IMR-90 (cell line): ENCODE measurements around the gene COL4A5. TPM values are rescaled to one million over a fixed set of nuclear protein-coding genes. Genes with fewer than 3 reads are reported as not detected.

Experiments
- ATAC-seq: fragments of 200-7000 bp; cut with Tn5 transposase; 2 replicates; pipeline ENCODE4 v1.9.1; 2020; ENCODE audit warnings: low read depth, mild to moderate bottlenecking, moderate library complexity
- BruUV-seq: library from RNA; stranded (reverse); fragments of 400-500 nt; replicated peaks from 2 replicates; lab custom pipeline; 2021; lab: Mats Ljungman, UMichigan
- CTCF ChIA-PET: fragments of 300-600 bp; formaldehyde crosslinking; extraction: SDS; loops from one replicate; lab custom pipeline; 2021; ENCODE audit warnings: antibody characterized with exemption; lab: Yijun Ruan, JAX
- POLR2A ChIA-PET: fragments of 300-600 bp; sonication (Branson Sonifier 250); formaldehyde crosslinking; loops from one replicate; lab custom pipeline; 2022; ENCODE audit warnings: antibody characterized with exemption; ENCODE audit not compliant: unreplicated experiment; lab: Charles Lee
- DNase-seq: peaks from one replicate; pipeline ENCODE4 v3.0.0; 2013
- H2AFZ ChIP-seq: replicated peaks from 2 replicates; pipeline ENCODE3; 2013; ENCODE audit warnings: low read length, mild to moderate bottlenecking; ENCODE audit not compliant: poor library complexity
- H2AK5ac ChIP-seq: 2 replicates; pipeline ENCODE4 v1.6.1; 2013; ENCODE audit warnings: low read depth, low read length, inconsistent platforms
- H2AK9ac ChIP-seq: replicated peaks from 2 replicates; pipeline ENCODE3; 2013; ENCODE audit warnings: mild to moderate bottlenecking, low read depth, low read length, moderate library complexity; ENCODE audit not compliant: poor library complexity
- H2BK120ac ChIP-seq: 2 replicates; pipeline ENCODE4 v1.6.1; 2013; ENCODE audit warnings: low read depth, low read length, inconsistent platforms
- H2BK15ac ChIP-seq: 3 replicates; pipeline ENCODE4 v1.6.1; 2013; ENCODE audit warnings: low read depth, low read length, inconsistent platforms
- H2BK20ac ChIP-seq: 2 replicates; pipeline ENCODE4 v1.6.1; 2013; ENCODE audit warnings: low read depth, mild to moderate bottlenecking, inconsistent platforms, low read length, moderate library complexity
- H2BK5ac ChIP-seq: 2 replicates; pipeline ENCODE4 v1.6.1; 2013; ENCODE audit warnings: mild to moderate bottlenecking, low read depth, low read length, inconsistent platforms; ENCODE audit not compliant: poor library complexity, severe bottlenecking
- H3K14ac ChIP-seq: replicated peaks from 2 replicates; pipeline ENCODE4 v1.6.1; 2013; ENCODE audit warnings: low read depth, low read length, inconsistent platforms
- H3K18ac ChIP-seq: 2 replicates; pipeline ENCODE4 v1.6.1; 2013; ENCODE audit warnings: low read depth, low read length, control low read depth
- H3K23ac ChIP-seq: 2 replicates; pipeline ENCODE4 v1.6.1; 2013; ENCODE audit warnings: low read depth, low read length, inconsistent platforms
- H3K27ac ChIP-seq: 2 replicates; pipeline ENCODE4 v1.5.1; 2013; ENCODE audit warnings: mild to moderate bottlenecking, control low read depth, low read length; ENCODE audit not compliant: insufficient read depth
- H3K27me3 ChIP-seq: 2 replicates; pipeline ENCODE4 v1.6.1; 2013; ENCODE audit warnings: low read length; ENCODE audit not compliant: control insufficient read depth, insufficient read depth
- H3K36me3 ChIP-seq: 2 replicates; pipeline ENCODE4 v1.6.1; 2013; ENCODE audit warnings: low read length, mixed read lengths; ENCODE audit not compliant: control insufficient read depth, insufficient read depth
- H3K4ac ChIP-seq: 2 replicates; pipeline ENCODE4 v1.6.1; 2013; ENCODE audit warnings: low read depth, low read length, inconsistent platforms
- H3K4me1 ChIP-seq: 2 replicates; pipeline ENCODE4 v1.6.1; 2013; ENCODE audit warnings: low read length, mixed read lengths; ENCODE audit not compliant: control insufficient read depth, insufficient read depth
- H3K4me2 ChIP-seq: 2 replicates; pipeline ENCODE4 v1.6.1; 2013; ENCODE audit warnings: low read depth, mild to moderate bottlenecking, control low read depth, low read length, moderate library complexity
- H3K4me3 ChIP-seq: 2 replicates; pipeline ENCODE4 v1.5.1; 2013; ENCODE audit warnings: low read depth, mild to moderate bottlenecking, control low read depth, low read length, moderate library complexity; ENCODE audit not compliant: insufficient read depth
- H3K56ac ChIP-seq: 2 replicates; pipeline ENCODE4 v1.6.1; 2013; ENCODE audit warnings: low read length, inconsistent platforms; ENCODE audit not compliant: insufficient read depth; ENCODE audit errors: extremely low read depth
- H3K79me1 ChIP-seq, 2 experiments: 2 replicates each; pipeline ENCODE4 v1.6.1; 2013; ENCODE audit warnings: low read length in 2 of 2, inconsistent platforms in 1 of 2, low read depth in 1 of 2
- H3K9ac ChIP-seq: 2 replicates; pipeline ENCODE4 v1.6.1; 2013; ENCODE audit warnings: low read depth, low read length, control low read depth
- H3K9me1 ChIP-seq: 2 replicates; pipeline ENCODE4 v1.6.1; 2013; ENCODE audit warnings: low read length, inconsistent platforms; ENCODE audit not compliant: insufficient read depth
- H3K9me3 ChIP-seq: 2 replicates; pipeline ENCODE4 v1.6.1; 2013; ENCODE audit warnings: low read length; ENCODE audit not compliant: control insufficient read depth, insufficient read depth
- H4K20me1 ChIP-seq: 2 replicates; pipeline ENCODE4 v1.6.1; 2013; ENCODE audit warnings: low read length, inconsistent platforms; ENCODE audit not compliant: insufficient read depth
- H4K5ac ChIP-seq: 2 replicates; pipeline ENCODE4 v1.6.1; 2013; ENCODE audit warnings: mild to moderate bottlenecking, low read depth, low read length, control low read depth
- H4K8ac ChIP-seq, 2 experiments: 2 replicates each; pipeline ENCODE4 v1.6.1; 2013; ENCODE audit warnings: low read depth in 2 of 2, low read length in 2 of 2, control low read depth in 1 of 2, inconsistent platforms in 1 of 2
- H4K91ac ChIP-seq: 2 replicates; pipeline ENCODE4 v1.6.1; 2013; ENCODE audit warnings: low read depth, low read length, inconsistent platforms; ENCODE audit not compliant: insufficient read depth
- CHD1 ChIP-seq: IDR thresholded peaks from 2 replicates; pipeline ENCODE4 v1.6.1; 2012; ENCODE audit warnings: low read depth, low read length, improper control_type of control experiment
- FOS ChIP-seq: fragments of 150-350 bp; IDR thresholded peaks from 2 replicates; pipeline ENCODE4 v1.6.1; 2016; ENCODE audit warnings: low read depth, low read length
- WGBS, 2 experiments: methylation state at CpG; one replicate each; pipeline versions ENCODE4 v1.1.5 to v1.1.7; 2013; ENCODE audit warnings: missing lambda C conversion rate in 2 of 2; ENCODE audit not compliant: insufficient read length in 1 of 2; ENCODE audit errors: extremely low coverage in 2 of 2; 5-methylcytosine and 5-hydroxymethylcytosine counted together
- dilution Hi-C: fragments of 300-500 bp; cut with HindIII; formaldehyde crosslinking; loops from one replicate; pipeline ENCODE4 v1.14.3; 2018; ENCODE audit warnings: low sequenced_read_pairs; ENCODE audit not compliant: unreplicated experiment
- in situ Hi-C: fragments of 300-500 bp; cut with MboI; formaldehyde crosslinking; loops from 3 replicates; pipeline ENCODE4 v1.14.3; 2019; ENCODE audit warnings: low sequenced_read_pairs, inconsistent platforms, mixed read lengths
- intact Hi-C: fragments of 100-400 bp; cut with micrococcal nuclease; formaldehyde crosslinking; loops from 2 replicates; pipeline ENCODE4 v1.10.0; 2022
- polyA plus RNA-seq, 3 experiments: library from polyadenylated mRNA; depleted of rRNA; stranded (reverse); fragments of >200 nt; gene quantifications; 2 replicates each; pipeline ENCODE4 v1.2.3, GENCODE V29; 2012; ENCODE audit warnings: low replicate concordance in 1 of 3
- total RNA-seq: library from RNA; depleted of rRNA; stranded (reverse); fragments of >200 nt; gene quantifications from 2 replicates; pipeline ENCODE4 v1.2.3, GENCODE V29; 2012

COL4A5 gene
- total and polyA plus RNA-seq, 2 of the 4 experiments (the other 2 are of a cell fraction) = 16.3 to 26.6 TPM

- no peak overlapping the region for H3K27ac ChIP-seq
- no TSS peak for BruUV-seq
- H2AK9ac ChIP-seq = no peak overlapping the region
- no peak overlapping the region for H3K4me3 ChIP-seq
- H2AFZ ChIP-seq = no peak overlapping the region
- H3K56ac ChIP-seq = no peak overlapping the region
- no peak overlapping the region for H3K23ac ChIP-seq
- DNase-seq (no peak), ATAC-seq (no peak)
- no peak overlapping the region for H4K5ac ChIP-seq
- no peak overlapping the region for H2BK120ac ChIP-seq
- dilution Hi-C loops (no loop called here), in situ Hi-C loops (no loop called here), intact Hi-C loops (no loop called here)
- WGBS, 2 experiments = no CpG with 5 or more reads among the region's 1 CpG
- H3K36me3 ChIP-seq = no peaks in the 10 kb centered on the region
- H4K91ac ChIP-seq = no peak overlapping the region
- H4K8ac ChIP-seq = no peak overlapping the region
- H3K27me3 ChIP-seq = peaks cover 1% of the 10 kb centered on the region
- no peaks in the 10 kb centered on the region for H3K4me1 ChIP-seq
- H3K9me1 ChIP-seq = no peaks in the 10 kb centered on the region
- H4K20me1 ChIP-seq = no peaks in the 10 kb centered on the region; the same call in 1 of the 2 replicates
- ChIA-PET POLR2A (no interaction called here), CTCF (no interaction called here)
- H2BK5ac ChIP-seq = no peak overlapping the region
- H2BK15ac ChIP-seq = no peak overlapping the region
- no peaks in the 10 kb centered on the region for H3K79me1 ChIP-seq
- H3K4ac ChIP-seq = no peak overlapping the region
- H3K9ac ChIP-seq = no peak overlapping the region
- no peaks in the 10 kb centered on the region for H3K9me3 ChIP-seq
- H3K14ac ChIP-seq = no peak overlapping the region
- H3K4me2 ChIP-seq = no peak overlapping the region
- H2BK20ac ChIP-seq = no peak overlapping the region
- H2AK5ac ChIP-seq = no peak overlapping the region
- TF ChIP-seq CHD1 (no peak), FOS (no peak)
- no peak overlapping the region for H3K18ac ChIP-seq
These were observed 24.5 kb upstream of the COL4A5 start for GRCh38 chrX:108415146-108415545.
